HepG2 (cell line): ENCODE measurements around the gene CISD3. TPM values are rescaled to one million over a fixed set of nuclear protein-coding genes. Genes with fewer than 3 reads are reported as not detected.

Experiments
- EED ChIP-seq: sonication (generic); formaldehyde crosslinking; IDR thresholded peaks from 2 replicates; pipeline ENCODE4 v1.5.0; 2020; ENCODE audit warnings: mild to moderate bottlenecking, missing genetic modification reagents
- FOSL2 ChIP-seq: sonication (generic); formaldehyde crosslinking; IDR thresholded peaks from 2 replicates; pipeline ENCODE4 v1.4.0; 2020; ENCODE audit warnings: missing genetic modification reagents
- ONECUT2 ChIP-seq: sonication (generic); formaldehyde crosslinking; IDR thresholded peaks from 2 replicates; pipeline ENCODE4 v1.4.0; 2020; ENCODE audit warnings: missing genetic modification reagents
- SRY ChIP-seq: sonication (generic); formaldehyde crosslinking; IDR thresholded peaks from 2 replicates; pipeline ENCODE4 v1.8.0; 2022; ENCODE audit warnings: mild to moderate bottlenecking, missing genetic modification reagents
- TAF1 ChIP-seq: sonication (generic); formaldehyde crosslinking; IDR thresholded peaks from 2 replicates; pipeline ENCODE4 v1.4.0; 2020; ENCODE audit warnings: missing genetic modification reagents
- ZBTB7B ChIP-seq: sonication (generic); formaldehyde crosslinking; IDR thresholded peaks from 2 replicates; pipeline ENCODE4 v1.4.0; 2020; ENCODE audit warnings: missing genetic modification reagents
- ZEB1 ChIP-seq: IDR thresholded peaks from 2 replicates; pipeline ENCODE4 v1.6.1; 2012; ENCODE audit warnings: mild to moderate bottlenecking, low read depth, inconsistent platforms; ENCODE audit not compliant: insufficient replicate concordance
- ZNF33B ChIP-seq: sonication (generic); formaldehyde crosslinking; IDR thresholded peaks from 2 replicates; pipeline ENCODE4 v1.5.1; 2020; ENCODE audit warnings: mild to moderate bottlenecking, missing genetic modification reagents
- ZNF558 ChIP-seq: sonication (generic); formaldehyde crosslinking; IDR thresholded peaks from 2 replicates; pipeline ENCODE4 v1.9.0; 2022; ENCODE audit warnings: mild to moderate bottlenecking, missing genetic modification reagents, borderline replicate concordance
- ZNF562 ChIP-seq: sonication (generic); formaldehyde crosslinking; IDR thresholded peaks from 2 replicates; pipeline ENCODE4 v1.8.0; 2022; ENCODE audit warnings: missing genetic modification reagents, borderline replicate concordance
- ZNF570 ChIP-seq: sonication (generic); formaldehyde crosslinking; IDR thresholded peaks from 2 replicates; pipeline ENCODE4 v1.4.0; 2020; ENCODE audit warnings: mild to moderate bottlenecking, missing genetic modification reagents, borderline replicate concordance
- polyA plus RNA-seq, 8 experiments: library from polyadenylated mRNA; depleted of rRNA in 3 of 8; stranded (reverse) in 7 of 8; unstranded in 1 of 8; fragments of >200 nt; fragmentation: Illumina TruSeq in 4 of 8; extraction: Trizol in 4 of 8; gene quantifications; 2 replicates each; pipeline versions ENCODE4 v1.2.1 to v1.2.3, GENCODE V29; 2011 to 2016; ENCODE audit warnings: low read depth in 4 of 8, missing spikeins in 1 of 8, mixed read lengths in 1 of 8; ENCODE audit not compliant: insufficient read depth in 1 of 8
- total RNA-seq, 5 experiments: library from RNA; depleted of rRNA; stranded (reverse); fragments of >200 nt; fragmentation: Illumina TruSeq; extraction: Trizol; gene quantifications; 2 replicates each; pipeline ENCODE4 v1.2.3, GENCODE V29; 2016; ENCODE audit warnings: low read depth in 1 of 5
- TF ChIP-seq, protein P1 (sequence below): sonication (generic); formaldehyde crosslinking; conservative IDR thresholded peaks from 2 replicates; pipeline ENCODE4 v1.8.0; 2022; ENCODE audit warnings: low read depth, missing genetic modification reagents
- TF ChIP-seq, protein P2 (sequence below): IDR thresholded peaks from 2 replicates; pipeline ENCODE4 v1.6.1; 2018; ENCODE audit warnings: missing genetic modification reagents, mild to moderate bottlenecking, missing compliant biosample characterization
- TF ChIP-seq, protein P3 (sequence below): sonication (generic); formaldehyde crosslinking; conservative IDR thresholded peaks from 2 replicates; pipeline ENCODE4 v1.8.0; 2022; ENCODE audit warnings: mild to moderate bottlenecking, moderate library complexity, missing genetic modification reagents
- TF ChIP-seq, protein P4 (sequence below): sonication (generic); formaldehyde crosslinking; IDR thresholded peaks from 2 replicates; pipeline ENCODE4 v1.4.0; 2020; ENCODE audit warnings: missing genetic modification reagents, borderline replicate concordance
- TF ChIP-seq, protein P5 (sequence below): sonication (generic); formaldehyde crosslinking; IDR thresholded peaks from 2 replicates; pipeline ENCODE4 v1.8.0; 2022; ENCODE audit warnings: missing genetic modification reagents, mild to moderate bottlenecking, borderline replicate concordance
- TF ChIP-seq, protein P6 (sequence below): sonication (generic); formaldehyde crosslinking; conservative IDR thresholded peaks from 2 replicates; pipeline ENCODE4 v1.8.1; 2023; ENCODE audit warnings: missing genetic modification reagents

CISD3 gene
- total and polyA plus RNA-seq, 2 of the 13 experiments (the other 11 are each of a cell fraction or from before 2014, with no cell fraction given), result 30.0 to 34.1 TPM

DNA sequence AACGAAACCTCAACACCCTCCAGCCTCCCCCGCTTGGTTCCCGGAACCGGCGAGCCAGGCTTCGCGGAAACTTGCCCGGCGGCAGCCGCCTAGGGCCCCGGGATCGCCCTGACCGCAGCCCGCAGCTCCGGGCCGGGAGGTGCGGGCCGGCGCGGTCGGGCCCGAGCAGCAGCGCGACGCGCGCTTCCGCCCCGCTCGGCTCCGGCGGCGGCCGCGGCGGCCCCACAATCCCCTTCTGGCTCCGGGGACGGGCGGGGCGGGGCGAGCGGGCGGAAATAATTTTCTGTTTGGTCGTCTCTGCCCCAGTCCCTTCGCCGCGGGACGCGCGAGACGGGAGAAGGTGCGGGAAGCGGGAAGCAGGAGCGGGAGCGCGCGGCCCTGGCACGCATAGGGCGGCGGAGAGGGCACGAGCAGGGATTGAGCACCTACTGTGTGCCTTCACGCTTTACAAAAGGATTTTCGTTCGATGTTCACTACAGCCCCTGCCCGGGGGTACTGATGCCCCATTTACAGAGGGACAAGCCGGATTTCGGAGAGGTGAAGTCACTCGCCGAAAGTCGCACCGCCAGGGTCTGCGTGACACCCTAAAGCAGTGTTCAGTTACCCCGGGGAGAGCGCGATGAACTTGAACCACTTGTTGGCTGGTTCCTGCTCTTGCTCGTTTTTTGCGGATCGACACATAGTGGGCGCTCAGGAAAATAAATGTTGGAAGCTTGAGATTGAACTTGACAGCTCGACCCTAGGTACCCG is 27.8 kb upstream of the CISD3 start (continued):
- TF ChIP-seq, protein P1, sequence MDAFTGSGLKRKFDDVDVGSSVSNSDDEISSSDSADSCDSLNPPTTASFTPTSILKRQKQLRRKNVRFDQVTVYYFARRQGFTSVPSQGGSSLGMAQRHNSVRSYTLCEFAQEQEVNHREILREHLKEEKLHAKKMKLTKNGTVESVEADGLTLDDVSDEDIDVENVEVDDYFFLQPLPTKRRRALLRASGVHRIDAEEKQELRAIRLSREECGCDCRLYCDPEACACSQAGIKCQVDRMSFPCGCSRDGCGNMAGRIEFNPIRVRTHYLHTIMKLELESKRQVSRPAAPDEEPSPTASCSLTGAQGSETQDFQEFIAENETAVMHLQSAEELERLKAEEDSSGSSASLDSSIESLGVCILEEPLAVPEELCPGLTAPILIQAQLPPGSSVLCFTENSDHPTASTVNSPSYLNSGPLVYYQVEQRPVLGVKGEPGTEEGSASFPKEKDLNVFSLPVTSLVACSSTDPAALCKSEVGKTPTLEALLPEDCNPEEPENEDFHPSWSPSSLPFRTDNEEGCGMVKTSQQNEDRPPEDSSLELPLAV (CRISPR knock-in tag), result peak; percentile 87; the same call in 1 of the 2 replicates
- TF ChIP-seq ZNF33B (CRISPR knock-in tag), result no peak
- TF ChIP-seq, protein P2, sequence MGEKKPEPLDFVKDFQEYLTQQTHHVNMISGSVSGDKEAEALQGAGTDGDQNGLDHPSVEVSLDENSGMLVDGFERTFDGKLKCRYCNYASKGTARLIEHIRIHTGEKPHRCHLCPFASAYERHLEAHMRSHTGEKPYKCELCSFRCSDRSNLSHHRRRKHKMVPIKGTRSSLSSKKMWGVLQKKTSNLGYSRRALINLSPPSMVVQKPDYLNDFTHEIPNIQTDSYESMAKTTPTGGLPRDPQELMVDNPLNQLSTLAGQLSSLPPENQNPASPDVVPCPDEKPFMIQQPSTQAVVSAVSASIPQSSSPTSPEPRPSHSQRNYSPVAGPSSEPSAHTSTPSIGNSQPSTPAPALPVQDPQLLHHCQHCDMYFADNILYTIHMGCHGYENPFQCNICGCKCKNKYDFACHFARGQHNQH, result 0 out of 2 replicates have a peak, but pooled peaks have one; percentile 16
- TF ChIP-seq ONECUT2 (CRISPR knock-in tag), result peak; percentile 42; the same call in 1 of the 2 replicates
- peak; percentile 79; the same call in 1 of the 2 replicates for TF ChIP-seq ZNF562
- TF ChIP-seq ZNF570, result 0 out of 2 replicates have a peak, but pooled peaks have one; percentile 43
- no peak for TF ChIP-seq ZEB1
- TF ChIP-seq, protein P3, sequence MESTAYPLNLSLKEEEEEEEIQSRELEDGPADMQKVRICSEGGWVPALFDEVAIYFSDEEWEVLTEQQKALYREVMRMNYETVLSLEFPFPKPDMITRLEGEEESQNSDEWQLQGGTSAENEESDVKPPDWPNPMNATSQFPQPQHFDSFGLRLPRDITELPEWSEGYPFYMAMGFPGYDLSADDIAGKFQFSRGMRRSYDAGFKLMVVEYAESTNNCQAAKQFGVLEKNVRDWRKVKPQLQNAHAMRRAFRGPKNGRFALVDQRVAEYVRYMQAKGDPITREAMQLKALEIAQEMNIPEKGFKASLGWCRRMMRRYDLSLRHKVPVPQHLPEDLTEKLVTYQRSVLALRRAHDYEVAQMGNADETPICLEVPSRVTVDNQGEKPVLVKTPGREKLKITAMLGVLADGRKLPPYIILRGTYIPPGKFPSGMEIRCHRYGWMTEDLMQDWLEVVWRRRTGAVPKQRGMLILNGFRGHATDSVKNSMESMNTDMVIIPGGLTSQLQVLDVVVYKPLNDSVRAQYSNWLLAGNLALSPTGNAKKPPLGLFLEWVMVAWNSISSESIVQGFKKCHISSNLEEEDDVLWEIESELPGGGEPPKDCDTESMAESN, result no peak; the same call in 1 of the 2 replicates
- peak; percentile 47; the same call in 1 of the 2 replicates for TF ChIP-seq SRY
- TF ChIP-seq, protein P4, sequence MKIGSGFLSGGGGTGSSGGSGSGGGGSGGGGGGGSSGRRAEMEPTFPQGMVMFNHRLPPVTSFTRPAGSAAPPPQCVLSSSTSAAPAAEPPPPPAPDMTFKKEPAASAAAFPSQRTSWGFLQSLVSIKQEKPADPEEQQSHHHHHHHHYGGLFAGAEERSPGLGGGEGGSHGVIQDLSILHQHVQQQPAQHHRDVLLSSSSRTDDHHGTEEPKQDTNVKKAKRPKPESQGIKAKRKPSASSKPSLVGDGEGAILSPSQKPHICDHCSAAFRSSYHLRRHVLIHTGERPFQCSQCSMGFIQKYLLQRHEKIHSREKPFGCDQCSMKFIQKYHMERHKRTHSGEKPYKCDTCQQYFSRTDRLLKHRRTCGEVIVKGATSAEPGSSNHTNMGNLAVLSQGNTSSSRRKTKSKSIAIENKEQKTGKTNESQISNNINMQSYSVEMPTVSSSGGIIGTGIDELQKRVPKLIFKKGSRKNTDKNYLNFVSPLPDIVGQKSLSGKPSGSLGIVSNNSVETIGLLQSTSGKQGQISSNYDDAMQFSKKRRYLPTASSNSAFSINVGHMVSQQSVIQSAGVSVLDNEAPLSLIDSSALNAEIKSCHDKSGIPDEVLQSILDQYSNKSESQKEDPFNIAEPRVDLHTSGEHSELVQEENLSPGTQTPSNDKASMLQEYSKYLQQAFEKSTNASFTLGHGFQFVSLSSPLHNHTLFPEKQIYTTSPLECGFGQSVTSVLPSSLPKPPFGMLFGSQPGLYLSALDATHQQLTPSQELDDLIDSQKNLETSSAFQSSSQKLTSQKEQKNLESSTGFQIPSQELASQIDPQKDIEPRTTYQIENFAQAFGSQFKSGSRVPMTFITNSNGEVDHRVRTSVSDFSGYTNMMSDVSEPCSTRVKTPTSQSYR, result peak; percentile 63; the same call in 1 of the 2 replicates
- TF ChIP-seq EED (CRISPR knock-in tag), result peak; percentile 50; the same call in 1 of the 2 replicates
- peak; percentile 84 for TF ChIP-seq TAF1
- TF ChIP-seq, protein P5, sequence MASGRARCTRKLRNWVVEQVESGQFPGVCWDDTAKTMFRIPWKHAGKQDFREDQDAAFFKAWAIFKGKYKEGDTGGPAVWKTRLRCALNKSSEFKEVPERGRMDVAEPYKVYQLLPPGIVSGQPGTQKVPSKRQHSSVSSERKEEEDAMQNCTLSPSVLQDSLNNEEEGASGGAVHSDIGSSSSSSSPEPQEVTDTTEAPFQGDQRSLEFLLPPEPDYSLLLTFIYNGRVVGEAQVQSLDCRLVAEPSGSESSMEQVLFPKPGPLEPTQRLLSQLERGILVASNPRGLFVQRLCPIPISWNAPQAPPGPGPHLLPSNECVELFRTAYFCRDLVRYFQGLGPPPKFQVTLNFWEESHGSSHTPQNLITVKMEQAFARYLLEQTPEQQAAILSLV (CRISPR knock-in tag), result no peak
- TF ChIP-seq, protein P6, sequence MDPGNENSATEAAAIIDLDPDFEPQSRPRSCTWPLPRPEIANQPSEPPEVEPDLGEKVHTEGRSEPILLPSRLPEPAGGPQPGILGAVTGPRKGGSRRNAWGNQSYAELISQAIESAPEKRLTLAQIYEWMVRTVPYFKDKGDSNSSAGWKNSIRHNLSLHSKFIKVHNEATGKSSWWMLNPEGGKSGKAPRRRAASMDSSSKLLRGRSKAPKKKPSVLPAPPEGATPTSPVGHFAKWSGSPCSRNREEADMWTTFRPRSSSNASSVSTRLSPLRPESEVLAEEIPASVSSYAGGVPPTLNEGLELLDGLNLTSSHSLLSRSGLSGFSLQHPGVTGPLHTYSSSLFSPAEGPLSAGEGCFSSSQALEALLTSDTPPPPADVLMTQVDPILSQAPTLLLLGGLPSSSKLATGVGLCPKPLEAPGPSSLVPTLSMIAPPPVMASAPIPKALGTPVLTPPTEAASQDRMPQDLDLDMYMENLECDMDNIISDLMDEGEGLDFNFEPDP (CRISPR knock-in tag), result no peak
- TF ChIP-seq FOSL2 (CRISPR knock-in tag), result peak; percentile 29; the same call in 1 of the 2 replicates
- peak; percentile 66 for TF ChIP-seq ZBTB7B
- peak; percentile 32; the same call in 1 of the 2 replicates for TF ChIP-seq ZNF558 (CRISPR knock-in tag)
